Measurements from ENCODE around the gene SEMA4F.

SEMA4F gene

GRCh38 chr2:74639550-74639949 is 14.5 kb upstream of the SEMA4F start:
- no peak overlapping the region for H3K4me3 ChIP-seq (ENCODE audit: low read depth, low read length)
- no peak for DNase-seq (ENCODE audit: low read depth)
- TF ChIP-seq MYC (IDR thresholded peaks at IDR 0.05; ENCODE audit: low read depth, low read length) (no peak), POLR2A (IDR thresholded peaks at IDR 0.05; ENCODE audit: extremely low read depth, insufficient read length) (no peak), MAX (IDR thresholded peaks at IDR 0.05; ENCODE audit: low read depth, low read length) (no peak), CTCF (IDR thresholded peaks at IDR 0.05; ENCODE audit: low read depth, low read length) (no peak)

- H3K4me3 ChIP-seq (ENCODE audit: low read depth, low read length) = no peak overlapping the region
- TF ChIP-seq MAX (IDR thresholded peaks at IDR 0.05; ENCODE audit: low read depth, low read length) (no peak), POLR2A (IDR thresholded peaks at IDR 0.05; ENCODE audit: extremely low read depth, insufficient read length) (no peak), MYC (IDR thresholded peaks at IDR 0.05; ENCODE audit: low read depth, low read length) (no peak), CTCF (IDR thresholded peaks at IDR 0.05; ENCODE audit: low read depth, low read length) (no peak)
- DNase-seq (ENCODE audit: low read depth) = no peak
These were observed 8.7 kb upstream of the SEMA4F start for GRCh38 chr2:74645344-74645743.

- DNase-seq (ENCODE audit: low read depth) = no peak
- no peak for TF ChIP-seq POLR2A (IDR thresholded peaks at IDR 0.05; ENCODE audit: extremely low read depth, insufficient read length)
- TF ChIP-seq MAX (IDR thresholded peaks at IDR 0.05; ENCODE audit: low read depth, low read length) = no peak
- TF ChIP-seq MYC (IDR thresholded peaks at IDR 0.05; ENCODE audit: low read depth, low read length) = no peak
- TF ChIP-seq CTCF (IDR thresholded peaks at IDR 0.05; ENCODE audit: low read depth, low read length) = no peak
- H3K4me3 ChIP-seq (ENCODE audit: low read depth, low read length) = no peak overlapping the region
These were observed 7.8 kb upstream of the SEMA4F start for GRCh38 chr2:74646201-74646600.

- DNase-seq (ENCODE audit: low read depth) = no peak
- TF ChIP-seq MAX (IDR thresholded peaks at IDR 0.05; ENCODE audit: low read depth, low read length) (no peak), MYC (IDR thresholded peaks at IDR 0.05; ENCODE audit: low read depth, low read length) (no peak), CTCF (IDR thresholded peaks at IDR 0.05; ENCODE audit: low read depth, low read length) (no peak), POLR2A (IDR thresholded peaks at IDR 0.05; ENCODE audit: extremely low read depth, insufficient read length) (no peak)
- H3K4me3 ChIP-seq (ENCODE audit: low read depth, low read length) = no peak overlapping the region
These were observed 7.1 kb upstream of the SEMA4F start for GRCh38 chr2:74646834-74647482.

- TF ChIP-seq MAX (IDR thresholded peaks at IDR 0.05; ENCODE audit: low read depth, low read length) (no peak), MYC (IDR thresholded peaks at IDR 0.05; ENCODE audit: low read depth, low read length) (no peak), POLR2A (IDR thresholded peaks at IDR 0.05; ENCODE audit: extremely low read depth, insufficient read length) (no peak), CTCF (IDR thresholded peaks at IDR 0.05; ENCODE audit: low read depth, low read length) (no peak)
- no peak for DNase-seq (ENCODE audit: low read depth)
- no peak within 1 kb of the TSS for H3K4me3 ChIP-seq (ENCODE audit: low read depth, low read length)
These were observed 6.0 kb upstream of the SEMA4F start, which contains the start of gene M1AP for GRCh38 chr2:74648009-74648443. Gene M1AP, minus strand, starts transcription at chr2:74648330. Its CDS starts 8,055 bp downstream, at chr2:74640275.
